H9 (cell line): ENCODE data around the gene CRY1. TPM values are rescaled to one million over a fixed set of nuclear protein-coding genes. Genes with fewer than 3 reads are reported as not detected.

Experiments used
- DNase-seq: peaks from one replicate; pipeline ENCODE4 v3.0.0-alpha.2; 2017
- H2AFZ ChIP-seq: one replicate; pipeline ENCODE4 v1.6.1; 2013; ENCODE audit warnings: mild to moderate bottlenecking, low read length, control low read depth, moderate library complexity
- H2AK5ac ChIP-seq: 2 replicates; pipeline ENCODE4 v1.6.1; 2013; ENCODE audit warnings: low read length, control low read depth, mixed read lengths; ENCODE audit not compliant: insufficient read length
- H2BK120ac ChIP-seq: one replicate; pipeline ENCODE4 v1.6.1; 2013; ENCODE audit warnings: low read depth, mild to moderate bottlenecking, low read length, control low read depth, inconsistent platforms; ENCODE audit not compliant: poor library complexity, severe bottlenecking
- H2BK12ac ChIP-seq: 2 replicates; pipeline ENCODE4 v1.6.1; 2013; ENCODE audit warnings: low read length, control low read depth, mixed read lengths, low read depth; ENCODE audit not compliant: insufficient read length
- H2BK15ac ChIP-seq: 2 replicates; pipeline ENCODE4 v1.6.1; 2013; ENCODE audit warnings: low read depth, low read length, control low read depth
- H2BK20ac ChIP-seq: one replicate; pipeline ENCODE4 v1.6.1; 2013; ENCODE audit warnings: low read depth, mild to moderate bottlenecking, low read length, control low read depth, inconsistent platforms; ENCODE audit not compliant: poor library complexity, severe bottlenecking
- H2BK5ac ChIP-seq: 2 replicates; pipeline ENCODE4 v1.6.1; 2013; ENCODE audit warnings: low read length, control low read depth, mixed read lengths; ENCODE audit not compliant: insufficient read length
- H3K14ac ChIP-seq: 2 replicates; pipeline ENCODE4 v1.6.1; 2013; ENCODE audit warnings: low read length, control low read depth; ENCODE audit not compliant: insufficient read depth
- H3K18ac ChIP-seq: 2 replicates; pipeline ENCODE4 v1.6.1; 2013; ENCODE audit warnings: low read depth, mild to moderate bottlenecking, mixed read lengths, low read length, control low read depth; ENCODE audit not compliant: insufficient read length
- H3K23ac ChIP-seq: 2 replicates; pipeline ENCODE4 v1.6.1; 2013; ENCODE audit warnings: low read length, control low read depth, mixed read lengths, low read depth; ENCODE audit not compliant: insufficient read length
- H3K23me2 ChIP-seq: 2 replicates; pipeline ENCODE4 v1.6.1; 2013; ENCODE audit warnings: low read depth, mild to moderate bottlenecking, mixed read lengths, low read length, control low read depth; ENCODE audit not compliant: insufficient read length, poor library complexity, severe bottlenecking
- H3K27ac ChIP-seq: 2 replicates; pipeline ENCODE4 v1.5.1; 2013; ENCODE audit warnings: low read length, control low read depth, mixed read lengths, low read depth; ENCODE audit not compliant: insufficient read length
- H3K27me3 ChIP-seq: 2 replicates; pipeline ENCODE4 v1.6.1; 2013; ENCODE audit warnings: low read length, control low read depth, inconsistent platforms; ENCODE audit not compliant: insufficient read depth
- H3K4ac ChIP-seq: 2 replicates; pipeline ENCODE4 v1.6.1; 2013; ENCODE audit warnings: low read depth, mild to moderate bottlenecking, control low read depth, inconsistent platforms, low read length, moderate library complexity
- H3K4me1 ChIP-seq: 2 replicates; pipeline ENCODE4 v1.6.1; 2013; ENCODE audit warnings: low read length, control low read depth, inconsistent platforms; ENCODE audit not compliant: insufficient read depth
- H3K4me2 ChIP-seq: 2 replicates; pipeline ENCODE4 v1.6.1; 2013; ENCODE audit warnings: low read length, control low read depth, mixed read lengths; ENCODE audit not compliant: insufficient read length, insufficient read depth
- H3K56ac ChIP-seq: 2 replicates; pipeline ENCODE4 v1.6.1; 2013; ENCODE audit warnings: low read depth, mild to moderate bottlenecking, mixed read lengths, low read length, control low read depth; ENCODE audit not compliant: insufficient read length
- H3K79me1 ChIP-seq: 2 replicates; pipeline ENCODE4 v1.6.1; 2013; ENCODE audit warnings: low read depth, mild to moderate bottlenecking, moderate library complexity, low read length, control low read depth, inconsistent platforms; ENCODE audit not compliant: insufficient read depth, poor library complexity, severe bottlenecking
- H3K79me2 ChIP-seq: 2 replicates; pipeline ENCODE4 v1.6.1; 2013; ENCODE audit warnings: low read length, control low read depth, inconsistent platforms; ENCODE audit not compliant: insufficient read depth
- H3K9ac ChIP-seq: 2 replicates; pipeline ENCODE4 v1.6.1; 2013; ENCODE audit warnings: low read length, control low read depth, mixed read lengths; ENCODE audit not compliant: insufficient read length; ENCODE audit errors: extremely low read depth
- H3K9me3 ChIP-seq: one replicate; pipeline ENCODE4 v1.6.1; 2013; ENCODE audit warnings: low read depth, low read length, inconsistent platforms; ENCODE audit not compliant: control insufficient read depth
- H3T11ph ChIP-seq: one replicate; pipeline ENCODE4 v1.6.1; 2013; ENCODE audit warnings: mild to moderate bottlenecking, low read length, control low read depth, inconsistent platforms
- H4K20me1 ChIP-seq: one replicate; pipeline ENCODE4 v1.6.1; 2013; ENCODE audit not compliant: control insufficient read depth, insufficient read length, insufficient read depth
- H4K5ac ChIP-seq: 2 replicates; pipeline ENCODE4 v1.6.1; 2013; ENCODE audit warnings: low read depth, mild to moderate bottlenecking, mixed read lengths, low read length, control low read depth; ENCODE audit not compliant: insufficient read length
- H4K8ac ChIP-seq: replicated peaks from 2 replicates; pipeline ENCODE4 v1.6.1; 2013; ENCODE audit warnings: low read length, control low read depth, mixed read lengths, low read depth; ENCODE audit not compliant: insufficient read length
- H4K91ac ChIP-seq: 2 replicates; pipeline ENCODE4 v1.6.1; 2013; ENCODE audit warnings: low read depth, mild to moderate bottlenecking, moderate library complexity, mixed read lengths, low read length, control low read depth; ENCODE audit not compliant: insufficient read length
- H3K27ac Mint-ChIP-seq, 3 experiments: 2 replicates in 2 of 3; 3 replicates in 1 of 3; pipeline ENCODE4 v1.8.0; 2020 to 2021; ENCODE audit warnings: mixed read lengths in 3 of 3, mild to moderate bottlenecking in 1 of 3, moderate library complexity in 1 of 3
- H3K27me3 Mint-ChIP-seq: 2 replicates; pipeline ENCODE4 v1.8.0; 2021; ENCODE audit warnings: low read depth, mild to moderate bottlenecking, moderate library complexity, mixed read lengths
- H3K36me3 Mint-ChIP-seq, 3 experiments: 2 replicates in 2 of 3; 3 replicates in 1 of 3; pipeline ENCODE4 v1.8.0; 2020 to 2021; ENCODE audit warnings: low read depth in 3 of 3, mixed read lengths in 3 of 3; ENCODE audit not compliant: insufficient read depth in 1 of 3
- H3K4me1 Mint-ChIP-seq, 2 experiments: 2 replicates each; pipeline ENCODE4 v1.8.0; 2020; ENCODE audit warnings: mixed read lengths in 2 of 2
- H3K4me3 Mint-ChIP-seq, 2 experiments: 2 replicates in 1 of 2; 3 replicates in 1 of 2; pipeline ENCODE4 v1.8.0; 2020 to 2021; ENCODE audit warnings: mild to moderate bottlenecking in 2 of 2, mixed read lengths in 2 of 2, moderate library complexity in 1 of 2
- H3K9me3 Mint-ChIP-seq, 2 experiments: 2 replicates in 1 of 2; 3 replicates in 1 of 2; pipeline ENCODE4 v1.8.0; 2020; ENCODE audit warnings: mild to moderate bottlenecking in 2 of 2, mixed read lengths in 2 of 2, moderate library complexity in 1 of 2
- CTCF ChIP-seq: fragments of 200-600 bp; sonication (generic); conservative IDR thresholded peaks from 3 replicates; pipeline ENCODE4 v1.8.0; 2021; ENCODE audit warnings: antibody characterized with exemption, mild to moderate bottlenecking
- WGBS: extraction: QIAGEN DNeasy Blood & Tissue Kit; methylation state at CpG from one replicate; pipeline ENCODE4 v1.1.7; 2013; ENCODE audit warnings: missing lambda C conversion rate, low lambda C conversion rate, mixed read lengths; ENCODE audit not compliant: insufficient read length; ENCODE audit errors: extremely low coverage; 5-methylcytosine and 5-hydroxymethylcytosine counted together
- total RNA-seq: library from RNA; stranded (reverse); gene quantifications from 2 replicates; pipeline ENCODE4 v1.2.1, GENCODE V29; 2021

The CRY1 gene
- total RNA-seq, 1 experiment from 2014 or later = 23.5 TPM

- H3K4me3 Mint-ChIP-seq = no peak overlapping the region
- no peak overlapping the region for H3K18ac ChIP-seq
- H2BK120ac ChIP-seq = no peak overlapping the region
- no peak overlapping the region for H3K9ac ChIP-seq
- no peaks in the 10 kb centered on the region for H4K20me1 ChIP-seq
- no CpG with 5 or more reads among the region's 5 CpGs for WGBS
- no peak for DNase-seq
- H2BK12ac ChIP-seq = no peak overlapping the region
- no peak overlapping the region for H4K5ac ChIP-seq
- no peak overlapping the region for H4K91ac ChIP-seq
- H3K9me3 Mint-ChIP-seq = peaks cover 0 to 15% of the 10 kb centered on the region in 2 experiments; a peak in 4 of 5 replicates
- H2AK5ac ChIP-seq = no peak overlapping the region
- no peaks in the 10 kb centered on the region for H3K4me1 ChIP-seq
- no peak overlapping the region for H2AFZ ChIP-seq
- H3K23me2 ChIP-seq = no peaks in the 10 kb centered on the region
- no peak overlapping the region for H2BK15ac ChIP-seq
- H3K27ac ChIP-seq = no peak overlapping the region
- H2BK5ac ChIP-seq = no peak overlapping the region
- H3K36me3 Mint-ChIP-seq = peaks cover 10 to 22% (median 15%) of the 10 kb centered on the region in 3 experiments
- no peaks in the 10 kb centered on the region for H3K9me3 ChIP-seq
- H3K4me2 ChIP-seq = no peak overlapping the region
- TF ChIP-seq CTCF = no peak
- no peak overlapping the region for H3K23ac ChIP-seq
- no peaks in the 10 kb centered on the region for H3K4me1 Mint-ChIP-seq
- no peaks in the 10 kb centered on the region for H3K79me1 ChIP-seq
- H3K56ac ChIP-seq = no peak overlapping the region
- no peak overlapping the region for H3K27ac Mint-ChIP-seq
- no peak overlapping the region for H4K8ac ChIP-seq
- H3K79me2 ChIP-seq = no peaks in the 10 kb centered on the region; the same call in 1 of the 2 replicates
- no peak overlapping the region for H3K4ac ChIP-seq
- no peaks in the 10 kb centered on the region for H3K27me3 ChIP-seq
- H3K27me3 Mint-ChIP-seq = no peaks in the 10 kb centered on the region
- H3T11ph ChIP-seq = no peak overlapping the region
- no peak overlapping the region for H3K14ac ChIP-seq
- no peak overlapping the region for H2BK20ac ChIP-seq
Measured at GRCh38 chr12:107045186-107045585, 48.2 kb downstream of the CRY1 start.
